ENCODE results near the gene ELMO1. TPM values are rescaled to one million over a fixed set of nuclear protein-coding genes. Genes with fewer than 3 reads are reported as not detected.

Gene ELMO1
- total and polyA plus RNA-seq, 4 donors, result 29.2 to 98.3 (median 86.8) TPM

- Histone ChIP-seq H3K36me3 (ENCODE audit: control insufficient read depth, insufficient read depth, low read length) (no peaks in the 10 kb centered on the region), H3K9me3 (ENCODE audit: control insufficient read depth, insufficient read depth, low read length) (no peaks in the 10 kb centered on the region), H3K4me3 (ENCODE audit: low read depth, low read length) (no peak overlapping the region), H3K27me3 (ENCODE audit: control insufficient read depth, insufficient read depth, low read length) (no peaks in the 10 kb centered on the region), H3K4me1 (ENCODE audit: control insufficient read depth, insufficient read depth, low read length) (no peaks in the 10 kb centered on the region), H3K27ac (ENCODE audit: low read depth, low read length) (no peak overlapping the region)
- DNase-seq (ENCODE audit: low read depth in 4 of 6, low spot score in 6 of 6), result no peak
Observed at GRCh38 chr7:36820527-36821170, 628.0 kb downstream of the ELMO1 start.

- H3K27me3 ChIP-seq (ENCODE audit: control insufficient read depth, insufficient read depth, low read length), result no peaks in the 10 kb centered on the region
- no peaks in the 10 kb centered on the region for H3K4me1 ChIP-seq (ENCODE audit: control insufficient read depth, insufficient read depth, low read length)
- no peaks in the 10 kb centered on the region for H3K9me3 ChIP-seq (ENCODE audit: control insufficient read depth, insufficient read depth, low read length)
- no CpG with 5 or more reads among the region's 1 CpG for WGBS (ENCODE audit: insufficient coverage)
- H3K27ac ChIP-seq (ENCODE audit: low read depth, low read length), result no peak overlapping the region
- H3K4me3 ChIP-seq (ENCODE audit: low read depth, low read length), result no peak overlapping the region
- no peaks in the 10 kb centered on the region for H3K36me3 ChIP-seq (ENCODE audit: control insufficient read depth, insufficient read depth, low read length)
- no peak for DNase-seq (ENCODE audit: low read depth in 4 of 6, low spot score in 6 of 6)
Observed at GRCh38 chr7:36819639-36820038, 629.0 kb downstream of the ELMO1 start.

GRCh38 chr7:36814311-36814710 is 634.4 kb downstream of the ELMO1 start:
- WGBS (ENCODE audit: insufficient coverage), result 100% methylated on average over 1 of the region's 4 CpGs

GRCh38 chr7:36811807-36812206 is 636.9 kb downstream of the ELMO1 start:
- WGBS (ENCODE audit: insufficient coverage), result no CpG with 5 or more reads among the region's 3 CpGs
- no peaks in the 10 kb centered on the region for H3K9me3 ChIP-seq (ENCODE audit: control insufficient read depth, insufficient read depth, low read length)

More at GRCh38 chr7:36814311-36814710, 634.4 kb downstream of the ELMO1 start:
- no peak for DNase-seq (ENCODE audit: low read depth in 4 of 6, low spot score in 6 of 6)
- H3K4me1 ChIP-seq (ENCODE audit: control insufficient read depth, insufficient read depth, low read length), result no peaks in the 10 kb centered on the region
- no peaks in the 10 kb centered on the region for H3K36me3 ChIP-seq (ENCODE audit: control insufficient read depth, insufficient read depth, low read length)
- no peak overlapping the region for H3K27ac ChIP-seq (ENCODE audit: low read depth, low read length)
- H3K4me3 ChIP-seq (ENCODE audit: low read depth, low read length), result no peak overlapping the region
- H3K27me3 ChIP-seq (ENCODE audit: control insufficient read depth, insufficient read depth, low read length), result no peaks in the 10 kb centered on the region
- H3K9me3 ChIP-seq (ENCODE audit: control insufficient read depth, insufficient read depth, low read length), result no peaks in the 10 kb centered on the region

GRCh38 chr7:36810489-36810888 is 638.2 kb downstream of the ELMO1 start:
- Histone ChIP-seq H3K9me3 (ENCODE audit: control insufficient read depth, insufficient read depth, low read length) (no peaks in the 10 kb centered on the region), H3K4me1 (ENCODE audit: control insufficient read depth, insufficient read depth, low read length) (no peaks in the 10 kb centered on the region), H3K36me3 (ENCODE audit: control insufficient read depth, insufficient read depth, low read length) (no peaks in the 10 kb centered on the region), H3K4me3 (ENCODE audit: low read depth, low read length) (no peak overlapping the region), H3K27me3 (ENCODE audit: control insufficient read depth, insufficient read depth, low read length) (no peaks in the 10 kb centered on the region), H3K27ac (ENCODE audit: low read depth, low read length) (no peak overlapping the region)
- DNase-seq (ENCODE audit: low read depth in 4 of 6, low spot score in 6 of 6), result no peak
- no CpG with 5 or more reads among the region's 2 CpGs for WGBS (ENCODE audit: insufficient coverage)

More at GRCh38 chr7:36811807-36812206, 636.9 kb downstream of the ELMO1 start:
- Histone ChIP-seq H3K27me3 (ENCODE audit: control insufficient read depth, insufficient read depth, low read length) (no peaks in the 10 kb centered on the region), H3K27ac (ENCODE audit: low read depth, low read length) (no peak overlapping the region), H3K36me3 (ENCODE audit: control insufficient read depth, insufficient read depth, low read length) (no peaks in the 10 kb centered on the region), H3K4me1 (ENCODE audit: control insufficient read depth, insufficient read depth, low read length) (no peaks in the 10 kb centered on the region), H3K4me3 (ENCODE audit: low read depth, low read length) (no peak overlapping the region)
- DNase-seq (ENCODE audit: low read depth in 4 of 6, low spot score in 6 of 6), result no peak

- no peaks in the 10 kb centered on the region for H3K9me3 ChIP-seq (ENCODE audit: control insufficient read depth, insufficient read depth, low read length)
- H3K27me3 ChIP-seq (ENCODE audit: control insufficient read depth, insufficient read depth, low read length), result no peaks in the 10 kb centered on the region
- no peaks in the 10 kb centered on the region for H3K36me3 ChIP-seq (ENCODE audit: control insufficient read depth, insufficient read depth, low read length)
- WGBS (ENCODE audit: insufficient coverage), result no CpG with 5 or more reads among the region's 1 CpG
- no peaks in the 10 kb centered on the region for H3K4me1 ChIP-seq (ENCODE audit: control insufficient read depth, insufficient read depth, low read length)
- no peak overlapping the region for H3K4me3 ChIP-seq (ENCODE audit: low read depth, low read length)
- H3K27ac ChIP-seq (ENCODE audit: low read depth, low read length), result no peak overlapping the region
- no peak for DNase-seq (ENCODE audit: low read depth in 4 of 6, low spot score in 6 of 6)
Observed at GRCh38 chr7:36810032-36810431, 638.6 kb downstream of the ELMO1 start.

GRCh38 chr7:36809510-36809909 is 639.2 kb downstream of the ELMO1 start:
- no peaks in the 10 kb centered on the region for H3K27me3 ChIP-seq (ENCODE audit: control insufficient read depth, insufficient read depth, low read length)
- no peaks in the 10 kb centered on the region for H3K9me3 ChIP-seq (ENCODE audit: control insufficient read depth, insufficient read depth, low read length)
- no peak for DNase-seq (ENCODE audit: low read depth in 4 of 6, low spot score in 6 of 6)
- H3K4me1 ChIP-seq (ENCODE audit: control insufficient read depth, insufficient read depth, low read length), result no peaks in the 10 kb centered on the region
- WGBS (ENCODE audit: insufficient coverage), result 94% methylated on average over 3 of the region's 3 CpGs
- no peaks in the 10 kb centered on the region for H3K36me3 ChIP-seq (ENCODE audit: control insufficient read depth, insufficient read depth, low read length)
- no peak overlapping the region for H3K27ac ChIP-seq (ENCODE audit: low read depth, low read length)
- no peak overlapping the region for H3K4me3 ChIP-seq (ENCODE audit: low read depth, low read length)

- peak in 1 of 6 donors; percentile 25 for DNase-seq (ENCODE audit: low read depth in 4 of 6, low spot score in 6 of 6)
- Histone ChIP-seq H3K27ac (ENCODE audit: low read depth, low read length) (no peak overlapping the region), H3K4me3 (ENCODE audit: low read depth, low read length) (no peak overlapping the region), H3K27me3 (ENCODE audit: control insufficient read depth, insufficient read depth, low read length) (no peaks in the 10 kb centered on the region), H3K9me3 (ENCODE audit: control insufficient read depth, insufficient read depth, low read length) (no peaks in the 10 kb centered on the region), H3K36me3 (ENCODE audit: control insufficient read depth, insufficient read depth, low read length) (no peaks in the 10 kb centered on the region), H3K4me1 (ENCODE audit: control insufficient read depth, insufficient read depth, low read length) (no peaks in the 10 kb centered on the region)
- WGBS (ENCODE audit: insufficient coverage), result no CpG with 5 or more reads among the region's 3 CpGs
Observed at GRCh38 chr7:36809086-36809485, 639.6 kb downstream of the ELMO1 start.

- DNase-seq (ENCODE audit: low read depth in 4 of 6, low spot score in 6 of 6), result no peak
- Histone ChIP-seq H3K36me3 (ENCODE audit: control insufficient read depth, insufficient read depth, low read length) (no peaks in the 10 kb centered on the region), H3K9me3 (ENCODE audit: control insufficient read depth, insufficient read depth, low read length) (no peaks in the 10 kb centered on the region), H3K4me3 (ENCODE audit: low read depth, low read length) (no peak overlapping the region), H3K4me1 (ENCODE audit: control insufficient read depth, insufficient read depth, low read length) (no peaks in the 10 kb centered on the region), H3K27me3 (ENCODE audit: control insufficient read depth, insufficient read depth, low read length) (no peaks in the 10 kb centered on the region), H3K27ac (ENCODE audit: low read depth, low read length) (no peak overlapping the region)
- WGBS (ENCODE audit: insufficient coverage), result 43% methylated on average over 2 of the region's 2 CpGs
Observed at GRCh38 chr7:36806891-36807290, 641.8 kb downstream of the ELMO1 start.
